Kidney epithelial cell (primary cell): Measurements from ENCODE around the gene CATSPERD. TPM values are rescaled to one million over a fixed set of nuclear protein-coding genes. Genes with fewer than 3 reads are reported as not detected.

ENCODE experiments used
- DNase-seq: peaks from one replicate; pipeline ENCODE4 v3.0.0-alpha.2; 2010; ENCODE audit warnings: low read depth
- H3K27me3 ChIP-seq: 2 replicates; pipeline ENCODE4 v1.6.0; 2011; ENCODE audit warnings: low read length; ENCODE audit not compliant: control insufficient read depth, insufficient read depth
- H3K36me3 ChIP-seq: 2 replicates; pipeline ENCODE4 v1.5.1; 2011; ENCODE audit warnings: low read length; ENCODE audit not compliant: control insufficient read depth, insufficient read depth
- H3K4me3 ChIP-seq: 2 replicates; pipeline ENCODE4 v1.5.1; 2011; ENCODE audit warnings: low read depth, mild to moderate bottlenecking, control low read depth, low read length
- CTCF ChIP-seq: IDR thresholded peaks from 2 replicates; pipeline ENCODE4 v1.5.1; 2011; ENCODE audit warnings: mild to moderate bottlenecking, moderate library complexity, low read length, control low read depth, inconsistent platforms; ENCODE audit not compliant: insufficient read depth, poor library complexity, severe bottlenecking
- total RNA-seq: library from RNA; depleted of rRNA; stranded (reverse); fragments of >200 nt; gene quantifications from 2 replicates; pipeline ENCODE4 v1.2.3, GENCODE V29; 2015

CATSPERD gene
- total RNA-seq, 1 donor from 2014 or later: not detected

GRCh38 chr19:5711713-5712161 lies 8.7 kb upstream of the CATSPERD start:
- Histone ChIP-seq H3K27me3 (no peaks in the 10 kb centered on the region), H3K4me3 (no peak overlapping the region), H3K36me3 (no peaks in the 10 kb centered on the region)
- TF ChIP-seq CTCF: no peak
- no peak for DNase-seq

- no peak for DNase-seq
- TF ChIP-seq CTCF: no peak
- Histone ChIP-seq H3K36me3 (no peaks in the 10 kb centered on the region), H3K27me3 (no peaks in the 10 kb centered on the region), H3K4me3 (no peak overlapping the region)
Observed at GRCh38 chr19:5713228-5713627, 7.2 kb upstream of the CATSPERD start.

GRCh38 chr19:5714816-5715215 lies 5.6 kb upstream of the CATSPERD start:
- TF ChIP-seq CTCF: no peak
- DNase-seq: no peak
- H3K27me3 ChIP-seq: no peaks in the 10 kb centered on the region
- no peak overlapping the region for H3K4me3 ChIP-seq
- H3K36me3 ChIP-seq: no peaks in the 10 kb centered on the region

GRCh38 chr19:5717215-5717935 lies 3.1 kb upstream of the CATSPERD start:
- TF ChIP-seq CTCF: no peak
- DNase-seq: no peak
- H3K4me3 ChIP-seq: no peak overlapping the region
- H3K36me3 ChIP-seq: no peaks in the 10 kb centered on the region
- H3K27me3 ChIP-seq: no peaks in the 10 kb centered on the region

- no peaks in the 10 kb centered on the region for H3K36me3 ChIP-seq
- no peaks in the 10 kb centered on the region for H3K27me3 ChIP-seq
- peak overlapping the region; percentile 88 for H3K4me3 ChIP-seq
- TF ChIP-seq CTCF: no peak
- no peak for DNase-seq
Observed at GRCh38 chr19:5718037-5718578, 2.3 kb upstream of the CATSPERD start.
